HG03432 (cell line): ENCODE measurements around the gene MSL1.

Source experiments
- ATAC-seq: cut with Tn5 transposase; IDR thresholded peaks from one replicate; pipeline ENCODE4 v1.9.1; 2021; ENCODE audit warnings: mild to moderate bottlenecking, moderate library complexity; ENCODE audit not compliant: unreplicated experiment

The MSL1 gene, protein sequence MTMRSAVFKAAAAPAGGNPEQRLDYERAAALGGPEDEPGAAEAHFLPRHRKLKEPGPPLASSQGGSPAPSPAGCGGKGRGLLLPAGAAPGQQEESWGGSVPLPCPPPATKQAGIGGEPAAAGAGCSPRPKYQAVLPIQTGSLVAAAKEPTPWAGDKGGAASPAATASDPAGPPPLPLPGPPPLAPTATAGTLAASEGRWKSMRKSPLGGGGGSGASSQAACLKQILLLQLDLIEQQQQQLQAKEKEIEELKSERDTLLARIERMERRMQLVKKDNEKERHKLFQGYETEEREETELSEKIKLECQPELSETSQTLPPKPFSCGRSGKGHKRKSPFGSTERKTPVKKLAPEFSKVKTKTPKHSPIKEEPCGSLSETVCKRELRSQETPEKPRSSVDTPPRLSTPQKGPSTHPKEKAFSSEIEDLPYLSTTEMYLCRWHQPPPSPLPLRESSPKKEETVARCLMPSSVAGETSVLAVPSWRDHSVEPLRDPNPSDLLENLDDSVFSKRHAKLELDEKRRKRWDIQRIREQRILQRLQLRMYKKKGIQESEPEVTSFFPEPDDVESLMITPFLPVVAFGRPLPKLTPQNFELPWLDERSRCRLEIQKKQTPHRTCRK

DNA sequence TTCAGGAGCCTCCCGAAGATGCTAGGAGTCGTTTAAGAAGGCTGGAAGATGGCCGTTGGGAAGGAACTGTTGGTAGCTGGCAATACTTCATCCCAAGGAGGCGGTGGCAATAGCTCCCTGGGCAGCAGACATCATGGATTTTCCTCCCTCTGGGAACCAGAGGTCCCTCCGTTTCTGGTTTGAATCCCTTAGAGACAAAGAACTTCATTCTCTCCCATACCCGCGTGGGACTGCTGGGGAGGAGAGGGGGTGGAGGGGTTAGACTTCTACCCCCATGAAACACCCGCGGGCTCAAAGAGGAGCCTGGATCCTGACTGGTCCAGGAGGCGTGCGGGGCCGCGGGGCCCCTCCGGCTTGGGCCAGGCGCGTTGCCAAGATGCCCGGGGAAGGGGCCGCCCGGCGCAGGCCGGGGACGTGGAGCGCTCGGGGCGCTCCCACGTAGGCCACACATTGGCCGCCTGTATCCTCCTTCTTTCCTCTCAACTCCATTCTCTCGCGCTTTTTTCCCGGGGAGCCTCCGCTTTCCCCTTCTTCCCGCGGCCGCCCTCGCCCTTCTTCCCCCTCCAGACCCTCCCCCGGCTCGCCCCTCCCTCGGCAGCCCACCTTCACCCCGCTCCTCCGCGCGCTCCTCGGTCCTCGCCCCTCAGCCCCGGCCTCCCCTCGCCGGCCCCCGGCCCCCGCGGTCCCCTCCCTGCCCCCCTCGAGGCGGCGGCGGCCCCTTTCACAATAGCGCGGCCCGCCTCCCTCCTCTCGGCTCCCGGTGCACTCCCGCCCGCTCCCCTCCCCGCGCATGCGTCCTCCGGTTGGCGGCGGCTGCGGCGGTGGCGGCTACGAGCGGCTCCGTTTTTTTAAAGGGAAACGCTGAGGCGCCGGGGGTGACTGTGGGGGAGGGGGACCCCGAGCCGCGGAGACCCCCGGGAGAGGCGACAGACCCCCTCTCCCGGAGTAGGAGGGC lies at the start of gene MSL1:
MSL1 (plus strand) TSS at position 791 of the 955 bp plus-strand sequence. CDS start 642 bp downstream, outside the sequence.
- ATAC-seq = peak; percentile 73

DNA sequence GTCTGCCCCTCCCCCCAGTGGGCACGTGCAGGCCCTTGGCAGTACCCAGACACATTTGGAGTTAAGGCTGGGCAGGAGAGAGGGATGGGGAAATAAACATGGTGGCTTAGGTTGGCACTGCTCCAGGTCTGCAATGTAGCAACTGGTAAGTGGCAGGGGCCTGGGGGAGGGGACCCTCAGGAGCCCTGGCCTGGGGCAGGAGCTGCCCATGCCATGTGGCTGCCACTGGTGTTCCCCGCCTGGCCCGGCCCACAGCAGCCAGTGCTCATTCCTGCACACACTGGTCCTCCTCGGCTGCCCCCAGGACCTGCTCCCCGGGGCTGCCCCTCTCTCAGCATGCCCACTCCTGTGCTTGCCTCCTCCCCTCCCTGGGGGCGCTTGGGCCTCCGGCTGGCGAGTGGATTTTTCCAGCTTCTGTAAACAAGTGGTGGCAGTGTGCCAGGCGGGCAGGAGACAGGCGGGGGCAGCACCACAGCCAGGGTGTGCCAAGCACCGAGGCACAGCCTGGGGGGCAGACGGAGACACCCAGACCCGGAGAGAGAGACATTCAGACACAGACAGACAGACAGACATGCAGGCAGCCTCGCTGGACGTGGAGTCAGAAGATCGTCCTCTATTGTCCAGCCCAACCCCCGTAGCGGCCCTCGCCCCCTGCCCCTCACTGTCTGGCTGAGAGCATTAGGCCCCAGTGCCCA lies 49.6 kb upstream of the MSL1 start:
- no peak for ATAC-seq

DNA sequence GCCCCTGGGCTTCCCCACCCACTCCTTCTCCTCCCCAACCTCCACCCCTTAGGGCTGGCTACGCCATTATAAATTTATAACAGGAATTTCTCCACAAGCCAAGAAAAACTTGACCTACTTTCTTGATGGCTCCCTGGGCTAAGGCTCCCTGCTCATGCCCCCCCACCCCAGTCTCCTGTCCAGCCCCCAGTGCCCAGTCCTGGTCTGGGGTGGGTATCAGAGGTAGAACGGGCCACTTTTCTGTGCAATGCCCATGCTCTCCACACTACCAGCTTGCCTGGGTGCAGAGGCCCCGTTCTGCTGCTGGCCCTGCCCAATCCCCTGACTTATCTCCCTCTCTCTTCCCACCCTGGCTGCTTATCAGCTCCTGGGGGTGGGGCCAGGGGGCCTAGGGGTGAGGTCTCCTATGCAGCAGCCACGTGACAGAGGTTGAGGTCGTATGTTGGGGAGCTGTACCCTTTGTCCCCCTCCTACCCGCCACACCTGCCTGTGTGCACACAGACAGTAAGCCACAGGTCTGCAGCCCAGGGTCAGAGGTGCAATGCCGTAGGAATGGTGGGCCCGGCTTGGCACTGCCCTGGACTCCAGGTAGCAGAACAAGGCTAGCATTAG lies 48.9 kb upstream of the MSL1 start:
- no peak for ATAC-seq

DNA sequence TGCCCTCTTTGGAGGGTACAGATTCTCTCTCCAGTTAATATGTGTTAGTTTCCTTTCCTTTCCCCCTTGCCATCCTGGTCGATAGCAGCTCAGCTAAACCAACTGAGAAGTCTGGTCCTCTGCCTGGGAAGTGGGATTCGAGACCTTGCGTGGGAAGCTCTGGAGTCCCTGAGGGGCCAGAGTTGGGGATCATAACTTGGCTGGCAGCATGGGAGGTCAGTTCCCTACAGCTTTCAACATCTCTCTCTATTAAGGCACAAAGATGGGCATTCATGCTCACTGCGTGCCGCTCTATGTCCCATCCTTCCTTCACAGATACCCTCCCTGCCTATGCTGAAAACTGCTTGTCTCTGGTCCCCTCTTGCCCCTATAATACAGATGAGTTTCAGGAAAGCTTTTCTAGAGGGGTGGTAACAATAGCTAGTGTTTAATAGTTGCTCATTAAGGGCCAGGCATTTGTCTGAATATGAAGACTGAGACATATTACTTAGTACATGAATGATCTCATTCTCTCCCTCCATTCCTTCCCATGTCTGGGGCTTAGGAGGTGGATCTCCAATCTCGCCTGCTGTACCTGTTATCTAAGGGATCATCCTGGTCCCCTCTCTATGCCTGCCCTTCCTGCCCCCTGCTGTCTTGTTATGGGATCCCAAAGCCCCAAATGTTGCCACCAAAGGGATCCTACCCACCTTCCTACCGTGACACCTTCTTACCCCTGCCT lies 48.2 kb upstream of the MSL1 start:
- ATAC-seq = no peak

DNA sequence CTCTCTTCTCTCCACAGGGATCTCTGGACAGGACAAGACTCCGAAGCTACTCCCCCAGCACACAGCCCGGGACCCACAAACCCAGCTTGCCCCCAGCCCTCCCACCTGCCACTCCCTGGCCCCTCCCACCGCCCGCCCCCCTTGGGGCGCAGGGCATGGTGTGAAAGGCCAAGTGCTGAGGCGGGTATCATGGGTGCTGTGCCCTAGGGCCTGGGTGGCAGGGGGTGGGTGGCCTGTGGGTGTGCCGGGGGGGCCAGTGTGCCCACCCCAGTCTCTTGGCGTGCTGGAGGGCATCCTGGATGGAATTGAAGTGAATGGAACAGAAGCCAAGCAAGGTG lies 47.6 kb upstream of the MSL1 start:
- ATAC-seq = no peak

DNA sequence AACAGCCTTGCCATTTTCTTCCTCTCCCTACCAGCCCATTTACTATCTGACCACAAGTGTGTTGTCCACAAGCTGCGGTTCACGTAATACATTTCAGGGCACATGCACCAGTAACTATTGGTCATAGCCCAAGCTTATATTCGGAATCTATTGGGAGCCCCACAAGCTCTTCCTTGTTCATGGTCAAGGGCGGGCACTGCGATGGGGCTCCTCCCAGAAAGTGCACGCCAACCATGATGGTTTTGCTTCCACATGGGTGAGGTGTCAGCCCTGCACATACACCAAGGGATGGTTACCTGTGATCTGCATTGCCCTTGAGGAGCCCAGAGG lies 46.9 kb upstream of the MSL1 start:
- no peak for ATAC-seq

DNA sequence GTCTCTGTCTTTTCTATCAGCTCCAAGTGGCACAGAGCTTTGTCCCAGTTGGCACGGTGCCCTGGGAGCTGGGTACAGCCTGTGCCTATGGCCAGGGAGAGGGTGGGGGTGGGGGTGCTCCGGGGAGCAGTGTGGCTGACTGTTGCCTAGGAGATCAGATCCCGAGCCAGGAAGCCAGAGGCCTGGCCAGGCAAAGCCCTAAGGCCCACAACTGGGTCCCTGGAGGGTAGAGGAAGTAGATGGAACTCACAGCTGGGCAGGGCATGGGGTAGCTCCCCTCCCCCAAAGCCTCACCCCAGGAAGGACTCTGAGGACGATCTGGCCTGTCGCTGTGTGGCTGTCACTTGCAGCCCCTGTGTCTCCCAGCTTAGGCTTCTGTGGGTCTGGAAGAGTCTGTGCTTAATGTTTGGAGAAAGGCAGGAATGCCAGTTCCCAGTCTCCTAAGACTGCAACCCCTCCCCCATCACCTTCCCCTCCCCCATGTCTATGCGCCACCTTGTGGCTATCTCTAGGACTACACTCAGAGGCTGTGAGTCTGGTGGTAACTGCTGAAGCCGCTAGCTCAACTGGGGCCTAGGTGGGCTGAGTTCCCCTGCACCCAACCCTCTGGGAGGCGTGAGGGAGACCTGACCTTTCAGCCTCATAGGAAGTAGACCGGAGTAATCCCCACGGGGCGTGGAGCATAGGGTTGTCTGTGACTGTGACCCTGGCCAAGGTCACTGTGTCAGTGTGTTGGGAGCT lies 46.4 kb upstream of the MSL1 start:
- no peak for ATAC-seq

DNA sequence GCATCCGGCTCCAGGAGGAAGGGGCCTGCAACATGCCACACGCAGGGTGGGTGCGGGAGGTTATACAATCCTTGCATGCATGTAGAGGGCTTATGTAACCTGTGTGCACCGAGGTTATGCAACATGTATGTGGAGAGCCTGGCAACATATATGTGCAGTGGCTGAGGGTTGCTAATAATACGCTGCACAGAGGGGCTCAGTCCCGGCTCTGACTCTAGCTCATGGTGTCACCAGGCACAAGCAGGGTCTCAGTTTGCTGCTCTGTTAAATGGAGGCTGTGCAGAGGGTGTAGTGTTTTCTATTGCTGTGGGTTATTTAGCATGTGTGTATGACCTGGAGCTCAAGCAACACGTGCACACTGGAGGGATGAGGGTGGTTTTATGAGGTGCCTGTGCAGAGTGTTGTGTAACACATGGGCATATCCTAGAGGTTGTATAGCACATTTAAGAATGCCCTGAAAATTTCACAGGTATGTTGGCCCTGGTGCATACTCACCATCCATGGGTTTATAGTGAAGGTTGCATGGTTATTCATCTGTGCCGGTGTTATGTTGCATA lies 45.8 kb upstream of the MSL1 start:
- no peak for ATAC-seq

DNA sequence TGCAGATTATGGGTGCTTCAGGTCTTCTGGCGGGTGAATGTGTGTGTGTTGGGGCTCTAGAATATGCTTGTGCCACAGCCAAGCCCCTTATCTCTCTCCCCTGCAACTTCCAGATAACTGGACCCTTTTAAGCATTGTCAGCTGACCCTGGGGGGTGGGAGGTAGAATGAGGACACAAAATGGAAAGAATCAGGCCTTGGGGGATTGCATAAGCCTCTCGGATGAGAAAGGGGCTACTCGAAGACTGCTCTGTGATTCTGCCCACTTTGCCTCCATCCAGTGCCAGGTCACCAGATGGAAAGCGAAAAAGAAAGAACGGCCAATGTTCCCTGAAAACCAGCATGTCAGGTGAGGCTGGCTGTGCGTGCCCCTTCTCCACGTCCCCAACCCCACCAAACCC lies 45.2 kb upstream of the MSL1 start:
- no peak for ATAC-seq

DNA sequence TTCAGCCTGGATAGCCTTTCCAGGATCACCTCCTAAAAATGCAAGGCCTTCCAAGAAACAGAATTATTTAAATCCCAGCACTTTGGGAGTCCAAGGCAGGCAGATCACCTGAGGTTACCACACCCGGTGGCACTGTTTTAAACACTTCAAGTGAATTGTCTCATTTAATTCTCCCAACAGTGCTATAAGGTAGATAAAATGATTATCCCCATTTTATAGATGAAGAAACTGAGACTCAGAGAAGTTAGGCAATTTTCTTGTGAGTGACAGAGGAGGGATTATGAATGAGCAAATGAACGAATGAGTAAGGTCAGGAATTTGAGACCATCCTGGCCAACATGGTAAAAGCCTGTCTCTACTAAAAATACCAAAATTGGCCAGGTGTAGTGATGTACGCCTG lies 42.2 kb upstream of the MSL1 start:
- ATAC-seq = no peak

DNA sequence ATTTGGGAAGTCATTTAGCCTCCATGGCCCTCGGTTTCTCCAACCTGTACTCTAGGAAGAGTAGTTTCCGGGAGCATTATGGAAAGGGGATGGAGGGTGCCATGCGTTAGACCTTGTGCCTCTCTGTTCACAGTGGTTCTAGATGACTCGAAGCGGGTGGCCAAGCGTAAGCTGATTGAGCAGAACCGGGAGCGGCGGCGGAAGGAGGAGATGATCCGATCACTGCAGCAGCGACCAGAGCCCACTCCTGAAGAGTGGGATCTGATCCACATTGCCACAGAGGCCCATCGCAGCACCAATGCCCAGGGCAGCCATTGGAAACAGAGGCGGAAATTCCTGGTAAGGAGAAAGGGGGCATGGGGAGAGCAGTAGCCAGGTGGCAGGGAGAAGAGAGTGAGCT lies 37.3 kb upstream of the MSL1 start:
- ATAC-seq = no peak

DNA sequence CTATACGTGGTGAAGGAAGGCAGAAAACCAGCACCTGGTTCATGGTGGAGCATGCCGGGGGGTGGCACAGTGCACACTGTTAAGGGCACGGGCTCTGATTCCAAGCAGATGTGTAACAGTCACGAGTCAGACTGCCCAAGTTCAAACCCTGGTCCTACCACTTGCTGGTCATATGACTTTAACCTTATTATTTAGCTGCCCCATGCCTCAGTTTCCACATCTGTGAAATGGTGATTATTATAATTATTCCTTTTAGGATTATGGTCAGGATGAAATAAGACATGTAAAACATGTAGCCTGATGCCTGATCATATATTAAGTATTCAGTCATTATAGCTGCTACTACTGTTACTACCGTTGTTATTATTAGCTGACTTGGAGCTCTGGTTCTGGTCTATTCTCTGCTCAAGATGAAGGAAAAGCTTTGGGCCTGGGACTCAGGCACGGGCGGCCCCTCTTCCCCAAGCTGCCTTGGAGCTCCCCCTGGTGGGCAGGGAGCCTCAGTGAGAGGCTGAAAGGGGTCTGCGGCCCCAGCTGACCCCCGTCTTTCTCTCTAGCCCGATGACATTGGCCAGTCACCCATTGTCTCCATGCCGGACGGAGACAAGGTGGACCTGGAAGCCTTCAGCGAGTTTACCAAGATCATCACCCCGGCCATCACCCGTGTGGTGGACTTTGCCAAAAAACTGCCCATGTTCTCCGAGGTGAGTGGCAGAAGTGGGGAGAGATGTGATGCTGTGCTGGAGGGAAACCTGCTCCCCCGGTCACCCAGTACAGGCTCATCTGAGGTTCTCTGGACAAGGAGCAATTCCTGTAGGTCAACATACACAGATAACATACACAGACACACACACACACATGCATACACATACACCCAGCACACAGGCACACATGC lies 35.4 kb upstream of the MSL1 start:
- ATAC-seq = no peak

DNA sequence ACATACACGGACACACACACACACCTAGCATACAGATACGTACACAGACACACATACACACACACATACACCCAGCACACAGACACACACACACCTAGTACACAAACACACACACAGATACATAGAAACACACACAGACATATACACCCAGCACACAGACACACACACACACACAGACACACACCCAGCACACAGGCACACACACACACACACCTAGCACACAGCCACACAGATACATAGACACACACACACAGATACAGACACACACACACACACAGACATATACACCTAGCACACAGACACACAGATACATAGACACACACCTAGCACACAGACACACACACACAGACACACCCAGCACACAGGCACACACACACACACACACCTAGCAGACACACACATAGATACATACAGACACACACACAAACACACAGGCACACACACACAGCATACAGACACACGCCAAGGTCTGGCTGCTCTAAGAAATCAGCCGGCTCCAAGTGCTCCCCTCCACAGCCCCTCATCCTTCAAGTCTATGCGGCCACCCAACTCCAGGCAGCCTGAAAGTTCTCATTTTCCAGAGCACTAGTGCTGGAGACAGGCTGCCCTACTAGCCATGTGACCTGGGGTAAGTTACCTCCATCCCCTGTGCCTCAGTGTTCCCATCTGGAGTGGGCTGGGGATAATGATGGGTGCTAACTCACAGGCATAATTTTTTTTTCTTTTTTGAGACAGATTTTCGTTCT lies 34.5 kb upstream of the MSL1 start:
- ATAC-seq = no peak

DNA sequence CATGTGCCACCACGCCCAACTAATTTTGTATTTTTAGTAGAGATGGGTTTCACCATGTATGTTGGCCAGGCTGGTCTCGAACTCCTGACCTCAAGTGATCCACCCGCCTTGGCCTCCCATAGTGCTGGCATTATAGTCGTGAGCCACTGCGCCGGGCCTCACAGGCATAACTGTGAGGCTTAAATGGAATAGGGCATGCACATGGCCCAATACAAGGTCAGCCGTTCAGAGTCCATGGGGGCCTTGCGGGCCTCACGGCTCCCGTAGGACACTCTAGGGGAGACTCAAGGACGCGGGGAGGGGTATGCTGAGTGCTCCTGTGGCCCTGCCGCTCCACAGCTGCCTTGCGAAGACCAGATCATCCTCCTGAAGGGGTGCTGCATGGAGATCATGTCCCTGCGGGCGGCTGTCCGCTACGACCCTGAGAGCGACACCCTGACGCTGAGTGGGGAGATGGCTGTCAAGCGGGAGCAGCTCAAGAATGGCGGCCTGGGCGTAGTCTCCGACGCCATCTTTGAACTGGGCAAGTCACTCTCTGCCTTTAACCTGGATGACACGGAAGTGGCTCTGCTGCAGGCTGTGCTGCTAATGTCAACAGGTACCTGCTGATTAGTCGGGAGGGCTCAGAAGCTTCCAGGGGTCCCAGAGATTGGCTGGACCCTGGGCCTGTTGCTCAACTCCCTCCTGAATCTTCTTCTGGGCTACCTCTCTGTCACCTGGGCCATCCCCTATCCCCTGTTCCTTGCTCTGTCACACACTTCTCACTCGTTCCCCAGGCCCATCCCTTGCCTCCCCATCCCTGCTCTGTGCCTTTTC lies 33.7 kb upstream of the MSL1 start:
- no peak for ATAC-seq

DNA sequence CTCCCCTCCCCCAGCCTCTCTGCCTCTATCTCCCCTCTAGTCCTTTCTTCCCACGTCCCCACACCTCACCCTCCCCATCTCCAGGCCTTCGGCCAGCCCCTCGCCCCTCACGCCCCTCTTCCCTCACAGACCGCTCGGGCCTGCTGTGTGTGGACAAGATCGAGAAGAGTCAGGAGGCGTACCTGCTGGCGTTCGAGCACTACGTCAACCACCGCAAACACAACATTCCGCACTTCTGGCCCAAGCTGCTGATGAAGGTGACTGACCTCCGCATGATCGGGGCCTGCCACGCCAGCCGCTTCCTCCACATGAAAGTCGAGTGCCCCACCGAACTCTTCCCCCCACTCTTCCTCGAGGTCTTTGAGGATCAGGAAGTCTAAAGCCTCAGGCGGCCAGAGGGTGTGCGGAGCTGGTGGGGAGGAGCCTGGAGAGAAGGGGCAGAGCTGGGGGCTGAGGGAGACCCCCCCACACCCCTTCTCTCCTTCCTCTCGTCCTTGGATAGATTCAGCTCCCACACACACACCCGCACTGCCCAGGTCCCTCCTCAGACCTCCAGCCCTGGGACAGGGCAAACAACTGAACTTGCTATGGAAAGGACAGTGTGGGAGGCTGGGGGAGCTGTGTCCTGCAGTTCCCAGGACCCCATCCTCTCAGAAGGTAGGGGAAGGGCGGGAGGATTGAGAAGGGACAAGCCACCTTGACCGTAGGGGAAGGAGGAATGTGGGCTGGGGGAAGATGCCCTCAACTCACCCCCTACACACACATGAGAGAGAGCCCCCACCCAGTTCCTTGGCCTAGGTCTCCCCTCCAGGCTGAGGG lies 32.5 kb upstream of the MSL1 start:
- ATAC-seq = no peak
